Effector memory CD4-positive, alpha-beta T cell (primary cell): ENCODE results near the gene HAO1.

Experiments
- DNase-seq, 3 donors: peaks; one replicate each; pipeline ENCODE4 v3.0.0-alpha.2; 2020
- H3K27ac ChIP-seq: 2 replicates; pipeline ENCODE4 v1.7.0; 2013; ENCODE audit warnings: mild to moderate bottlenecking, low read length, moderate library complexity; ENCODE audit not compliant: insufficient read depth, poor library complexity, severe bottlenecking
- H3K27me3 ChIP-seq: replicated peaks from 2 replicates; pipeline ENCODE4 v1.7.0; 2013; ENCODE audit warnings: mild to moderate bottlenecking, low read length; ENCODE audit not compliant: insufficient read depth, control insufficient read depth, poor library complexity, severe bottlenecking
- H3K36me3 ChIP-seq: 2 replicates; pipeline ENCODE4 v1.7.0; 2013; ENCODE audit warnings: mild to moderate bottlenecking, low read length, moderate library complexity; ENCODE audit not compliant: control insufficient read depth, insufficient read depth
- H3K4me1 ChIP-seq: 2 replicates; pipeline ENCODE4 v1.7.0; 2013; ENCODE audit warnings: low read length, mild to moderate bottlenecking; ENCODE audit not compliant: control insufficient read depth, insufficient read depth, poor library complexity, severe bottlenecking
- H3K4me3 ChIP-seq: 2 replicates; pipeline ENCODE4 v1.7.0; 2013; ENCODE audit warnings: low read length, low read depth, mild to moderate bottlenecking; ENCODE audit not compliant: insufficient read depth, poor library complexity, severe bottlenecking
- H3K9me3 ChIP-seq: 2 replicates; pipeline ENCODE4 v1.7.0; 2013; ENCODE audit warnings: mild to moderate bottlenecking, low read length, moderate library complexity; ENCODE audit not compliant: control insufficient read depth
- total RNA-seq, 3 donors: gene quantifications; one replicate each; lab custom pipeline; 2026; lab: John Stamatoyannopoulos, UW

Gene HAO1
- total RNA-seq = 0 to 0.19 (median 0) reads per million in 3 donors

- Histone ChIP-seq H3K27ac (no peak within 1 kb of the TSS), H3K9me3 (no peaks in the 10 kb centered on the region), H3K4me1 (no peaks in the 10 kb centered on the region), H3K27me3 (no peaks in the 10 kb centered on the region), H3K4me3 (no peak within 1 kb of the TSS), H3K36me3 (no peaks in the 10 kb centered on the region)
- DNase-seq = no peak
Measured at GRCh38 chr20:7940341-7940740, at the start of gene HAO1. Gene HAO1, minus strand, starts transcription at chr20:7940458. Its CDS starts 36 bp downstream, at chr20:7940422.

- Histone ChIP-seq H3K27ac (no peak overlapping the region), H3K9me3 (no peaks in the 10 kb centered on the region), H3K36me3 (peaks cover 30% of the 10 kb centered on the region), H3K4me3 (no peak overlapping the region), H3K4me1 (no peaks in the 10 kb centered on the region), H3K27me3 (no peaks in the 10 kb centered on the region)
- no peak for DNase-seq
Measured at GRCh38 chr20:7989379-7989778, 49.1 kb upstream of the HAO1 start.

- Histone ChIP-seq H3K4me1 (no peaks in the 10 kb centered on the region), H3K4me3 (no peak overlapping the region), H3K27ac (no peak overlapping the region), H3K36me3 (peaks cover 42% of the 10 kb centered on the region), H3K9me3 (no peaks in the 10 kb centered on the region), H3K27me3 (no peaks in the 10 kb centered on the region)
- no peak for DNase-seq
Measured at GRCh38 chr20:7985916-7986315, 45.7 kb upstream of the HAO1 start.

GRCh38 chr20:7984192-7984591 lies 43.9 kb upstream of the HAO1 start:
- H3K4me1 ChIP-seq = no peaks in the 10 kb centered on the region
- no peaks in the 10 kb centered on the region for H3K27me3 ChIP-seq
- no peak overlapping the region for H3K27ac ChIP-seq
- no peaks in the 10 kb centered on the region for H3K9me3 ChIP-seq
- peaks cover 33% of the 10 kb centered on the region for H3K36me3 ChIP-seq
- H3K4me3 ChIP-seq = no peak overlapping the region
- no peak for DNase-seq

- no peaks in the 10 kb centered on the region for H3K9me3 ChIP-seq
- H3K27ac ChIP-seq = no peak overlapping the region
- H3K27me3 ChIP-seq = no peaks in the 10 kb centered on the region
- no peaks in the 10 kb centered on the region for H3K4me1 ChIP-seq
- H3K36me3 ChIP-seq = peaks cover 26% of the 10 kb centered on the region
- no peak overlapping the region for H3K4me3 ChIP-seq
- no peak for DNase-seq
Measured at GRCh38 chr20:7981374-7981773, 41.1 kb upstream of the HAO1 start.

GRCh38 chr20:7980332-7981046 lies 40.2 kb upstream of the HAO1 start:
- Histone ChIP-seq H3K4me1 (no peaks in the 10 kb centered on the region), H3K9me3 (no peaks in the 10 kb centered on the region), H3K4me3 (no peak overlapping the region), H3K36me3 (peaks cover 26% of the 10 kb centered on the region), H3K27ac (no peak overlapping the region), H3K27me3 (no peaks in the 10 kb centered on the region)
- DNase-seq = no peak

GRCh38 chr20:7977709-7978108 lies 37.5 kb upstream of the HAO1 start:
- Histone ChIP-seq H3K36me3 (peaks cover 16% of the 10 kb centered on the region), H3K27ac (no peak overlapping the region), H3K27me3 (no peaks in the 10 kb centered on the region), H3K9me3 (no peaks in the 10 kb centered on the region), H3K4me3 (no peak overlapping the region), H3K4me1 (no peaks in the 10 kb centered on the region)
- DNase-seq = no peak

- no peak overlapping the region for H3K4me3 ChIP-seq
Measured at GRCh38 chr20:7975851-7976414, 35.7 kb upstream of the HAO1 start.

GRCh38 chr20:7974785-7975435 lies 34.7 kb upstream of the HAO1 start:
- no peaks in the 10 kb centered on the region for H3K9me3 ChIP-seq
- no peak overlapping the region for H3K27ac ChIP-seq
- no peaks in the 10 kb centered on the region for H3K36me3 ChIP-seq
- H3K4me1 ChIP-seq = no peaks in the 10 kb centered on the region
- H3K27me3 ChIP-seq = no peaks in the 10 kb centered on the region
- H3K4me3 ChIP-seq = no peak overlapping the region
- DNase-seq = no peak

More at GRCh38 chr20:7975851-7976414, 35.7 kb upstream of the HAO1 start:
- Histone ChIP-seq H3K27me3 (no peaks in the 10 kb centered on the region), H3K27ac (no peak overlapping the region), H3K9me3 (no peaks in the 10 kb centered on the region), H3K36me3 (no peaks in the 10 kb centered on the region), H3K4me1 (no peaks in the 10 kb centered on the region)
- no peak for DNase-seq
